KMS-11 (cell line): ENCODE results near the gene CHST14.

Experiments used
- H2AFZ ChIP-seq: fragments of 200-600 bp; sonication (generic); 2 replicates; pipeline ENCODE4 v1.6.1; 2016; ENCODE audit warnings: antibody characterized with exemption, mixed run types, low read depth
- H3K27ac ChIP-seq: fragments of 200-600 bp; sonication (generic); 2 replicates; pipeline ENCODE4 v1.6.1; 2016; ENCODE audit warnings: mild to moderate bottlenecking, mixed run types
- H3K27me3 ChIP-seq: fragments of 200-600 bp; sonication (generic); 2 replicates; pipeline ENCODE4 v1.6.1; 2017; ENCODE audit warnings: mild to moderate bottlenecking, low read depth, mixed run types, moderate library complexity; ENCODE audit not compliant: insufficient read depth
- H3K36me3 ChIP-seq: fragments of 200-600 bp; sonication (generic); 2 replicates; pipeline ENCODE4 v1.6.1; 2017; ENCODE audit warnings: mild to moderate bottlenecking, mixed run types; ENCODE audit not compliant: insufficient read depth
- H3K4me1 ChIP-seq: fragments of 200-600 bp; sonication (generic); 2 replicates; pipeline ENCODE4 v1.6.1; 2016; ENCODE audit warnings: mild to moderate bottlenecking, low read depth, mixed run types; ENCODE audit not compliant: poor library complexity, severe bottlenecking
- H3K4me2 ChIP-seq: fragments of 200-600 bp; sonication (generic); 2 replicates; pipeline ENCODE4 v1.7.0; 2016; ENCODE audit warnings: mild to moderate bottlenecking, mixed run types
- H3K4me3 ChIP-seq: fragments of 200-600 bp; sonication (generic); IDR thresholded peaks from 2 replicates; pipeline ENCODE4 v1.6.1; 2017; ENCODE audit warnings: low read depth, low read length, mixed read lengths; ENCODE audit not compliant: insufficient read depth
- H3K79me2 ChIP-seq: fragments of 200-600 bp; sonication (generic); 2 replicates; pipeline ENCODE4 v1.6.1; 2016; ENCODE audit warnings: low read depth, mixed run types; ENCODE audit not compliant: insufficient read depth
- H3K9ac ChIP-seq: fragments of 200-600 bp; sonication (generic); 2 replicates; pipeline ENCODE4 v1.6.1; 2016; ENCODE audit warnings: mild to moderate bottlenecking, mixed run types
- H4K20me1 ChIP-seq: fragments of 200-600 bp; sonication (generic); 2 replicates; pipeline ENCODE4 v1.6.1; 2016; ENCODE audit warnings: mild to moderate bottlenecking, mixed run types; ENCODE audit not compliant: insufficient read depth
- TF ChIP-seq, protein P1 (sequence below): fragments of 200-600 bp; sonication (generic); conservative IDR thresholded peaks from 2 replicates; pipeline ENCODE4 v1.6.1; 2017; ENCODE audit warnings: low read depth, mild to moderate bottlenecking, antibody characterized with exemption, low read length, moderate library complexity, mixed read lengths

The CHST14 gene

DNA sequence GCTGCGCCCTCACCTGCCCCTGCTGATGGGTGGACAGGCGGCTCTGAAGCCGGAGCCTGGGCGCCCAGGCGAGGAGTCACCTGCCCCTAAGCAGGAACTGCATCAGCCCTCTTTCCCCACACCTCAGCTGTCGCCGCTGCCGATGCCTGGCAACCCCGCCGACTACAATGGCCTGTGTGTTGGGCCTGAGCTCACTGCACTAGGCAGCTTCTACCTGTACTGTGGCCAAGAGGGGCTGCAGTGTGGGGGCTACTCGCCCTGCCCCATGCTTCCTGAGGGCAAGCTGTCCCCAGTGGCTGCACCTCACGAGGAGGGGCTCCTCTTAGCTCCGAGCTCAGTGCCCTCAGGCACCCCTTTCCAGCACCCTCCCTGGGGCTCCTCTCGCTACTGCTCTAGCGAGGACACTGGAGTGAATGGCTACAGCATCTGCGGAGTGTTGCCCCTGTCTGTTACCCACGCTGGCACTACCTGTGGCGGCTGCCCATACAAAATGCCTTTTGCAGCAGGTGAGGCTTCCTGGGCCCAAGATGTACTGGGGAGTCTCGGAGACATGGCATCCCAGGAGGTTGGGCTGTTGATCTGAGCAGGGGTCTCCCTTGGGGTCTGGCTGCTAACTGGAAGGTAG lies 11.3 kb upstream of the CHST14 start:
- no peaks in the 10 kb centered on the region for H3K36me3 ChIP-seq
- H3K9ac ChIP-seq = no peak overlapping the region
- TF ChIP-seq, protein P1, sequence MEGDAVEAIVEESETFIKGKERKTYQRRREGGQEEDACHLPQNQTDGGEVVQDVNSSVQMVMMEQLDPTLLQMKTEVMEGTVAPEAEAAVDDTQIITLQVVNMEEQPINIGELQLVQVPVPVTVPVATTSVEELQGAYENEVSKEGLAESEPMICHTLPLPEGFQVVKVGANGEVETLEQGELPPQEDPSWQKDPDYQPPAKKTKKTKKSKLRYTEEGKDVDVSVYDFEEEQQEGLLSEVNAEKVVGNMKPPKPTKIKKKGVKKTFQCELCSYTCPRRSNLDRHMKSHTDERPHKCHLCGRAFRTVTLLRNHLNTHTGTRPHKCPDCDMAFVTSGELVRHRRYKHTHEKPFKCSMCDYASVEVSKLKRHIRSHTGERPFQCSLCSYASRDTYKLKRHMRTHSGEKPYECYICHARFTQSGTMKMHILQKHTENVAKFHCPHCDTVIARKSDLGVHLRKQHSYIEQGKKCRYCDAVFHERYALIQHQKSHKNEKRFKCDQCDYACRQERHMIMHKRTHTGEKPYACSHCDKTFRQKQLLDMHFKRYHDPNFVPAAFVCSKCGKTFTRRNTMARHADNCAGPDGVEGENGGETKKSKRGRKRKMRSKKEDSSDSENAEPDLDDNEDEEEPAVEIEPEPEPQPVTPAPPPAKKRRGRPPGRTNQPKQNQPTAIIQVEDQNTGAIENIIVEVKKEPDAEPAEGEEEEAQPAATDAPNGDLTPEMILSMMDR = no peak
- peaks cover 13% of the 10 kb centered on the region; the same call in 1 of the 2 replicates for H3K79me2 ChIP-seq
- no peak overlapping the region for H3K27ac ChIP-seq
- 0 out of 2 replicates have a peak, but pooled peaks cover under 1% of the 10 kb centered on the region for H4K20me1 ChIP-seq
- H3K4me2 ChIP-seq = no peak overlapping the region
- H3K4me1 ChIP-seq = peaks cover 17% of the 10 kb centered on the region
- H3K4me3 ChIP-seq = no peak overlapping the region
- no peak overlapping the region for H2AFZ ChIP-seq
- no peaks in the 10 kb centered on the region for H3K27me3 ChIP-seq

DNA sequence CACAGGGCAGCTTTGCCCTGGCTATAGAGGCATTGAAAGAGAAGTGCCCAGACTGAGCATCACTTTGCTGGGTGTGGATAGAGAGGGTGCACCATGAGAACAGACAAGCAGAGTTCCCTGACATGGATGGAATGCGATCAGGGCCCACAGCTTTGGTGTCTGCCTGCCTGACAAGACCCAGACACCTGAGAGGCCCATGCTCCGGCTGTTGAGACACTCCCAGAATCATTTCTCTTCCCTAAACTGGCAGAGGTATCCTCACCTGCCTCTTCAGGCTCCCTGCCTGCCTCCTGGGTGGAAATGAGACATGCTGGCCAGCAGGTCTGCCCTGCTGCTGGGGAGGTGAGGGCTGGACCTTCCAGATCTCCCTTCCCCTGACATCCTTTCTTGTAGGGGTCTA lies 10.4 kb upstream of the CHST14 start:
- Histone ChIP-seq H3K36me3 (no peaks in the 10 kb centered on the region; the same call in 1 of the 2 replicates), H4K20me1 (no peaks in the 10 kb centered on the region), H3K79me2 (peaks cover 5% of the 10 kb centered on the region; the same call in 1 of the 2 replicates), H3K4me3 (no peak overlapping the region), H3K4me2 (no peak overlapping the region), H3K4me1 (peaks cover 24% of the 10 kb centered on the region), H3K9ac (no peak overlapping the region), H3K27me3 (no peaks in the 10 kb centered on the region), H3K27ac (no peak overlapping the region), H2AFZ (no peak overlapping the region)
- TF ChIP-seq, protein P1 = no peak

DNA sequence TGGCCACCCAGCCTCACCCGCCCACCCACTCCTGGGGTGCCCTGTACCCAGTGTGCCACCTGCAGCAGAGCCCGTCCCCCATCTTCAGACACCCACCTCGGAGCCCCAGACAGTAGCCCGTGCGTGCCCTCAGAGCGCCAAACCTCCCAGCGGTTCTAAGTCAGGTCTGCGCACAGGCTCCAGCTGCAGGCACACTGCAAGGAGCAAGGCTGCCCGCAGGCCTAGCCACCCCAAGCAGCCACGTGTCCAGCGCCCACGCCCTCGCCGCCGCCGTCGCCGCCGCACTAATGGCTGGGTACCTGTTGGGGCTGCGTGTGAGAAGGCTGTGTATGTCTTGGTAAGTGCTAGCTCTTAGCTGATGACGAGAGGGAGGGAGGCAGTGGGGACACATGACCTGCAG lies 8.8 kb upstream of the CHST14 start:
- Histone ChIP-seq H3K36me3 (no peaks in the 10 kb centered on the region; the same call in 1 of the 2 replicates), H3K79me2 (no peaks in the 10 kb centered on the region), H3K27ac (no peak overlapping the region), H2AFZ (no peak overlapping the region), H3K4me3 (no peak overlapping the region), H4K20me1 (no peaks in the 10 kb centered on the region), H3K4me2 (no peak overlapping the region), H3K4me1 (peaks cover 26% of the 10 kb centered on the region), H3K9ac (no peak overlapping the region), H3K27me3 (no peaks in the 10 kb centered on the region)
- TF ChIP-seq, protein P1 = no peak

DNA sequence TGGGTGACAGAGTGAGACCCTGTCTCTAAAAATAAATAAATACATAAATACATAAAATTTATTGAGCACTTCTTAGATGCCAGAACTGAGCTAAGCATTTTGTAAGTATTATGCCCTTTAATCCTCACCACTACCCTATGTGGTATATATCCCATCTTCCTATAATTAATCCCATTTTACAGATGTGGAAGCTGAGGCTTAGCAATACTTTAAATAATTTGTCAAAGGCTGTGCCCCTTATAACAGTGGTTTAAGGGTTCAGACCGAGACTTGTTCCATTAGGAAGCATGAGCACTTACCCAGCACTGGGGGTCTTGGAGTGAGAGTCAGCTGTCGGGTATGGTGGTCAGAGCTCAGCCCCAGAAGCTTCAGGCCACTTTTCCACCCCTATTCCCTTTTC lies 7.5 kb upstream of the CHST14 start:
- TF ChIP-seq, protein P1 = no peak
- Histone ChIP-seq H3K27me3 (no peaks in the 10 kb centered on the region), H3K4me1 (peaks cover 26% of the 10 kb centered on the region), H3K36me3 (no peaks in the 10 kb centered on the region; the same call in 1 of the 2 replicates), H3K79me2 (no peaks in the 10 kb centered on the region), H3K4me3 (no peak overlapping the region), H3K27ac (no peak overlapping the region), H3K9ac (no peak overlapping the region), H2AFZ (no peak overlapping the region), H4K20me1 (no peaks in the 10 kb centered on the region), H3K4me2 (no peak overlapping the region)
